HG03196 (cell line): ENCODE measurements around the gene TOMM34.

Experiments used
- ATAC-seq: cut with Tn5 transposase; IDR thresholded peaks from one replicate; pipeline ENCODE4 v1.9.1; 2021; ENCODE audit not compliant: unreplicated experiment

The TOMM34 gene

DNA sequence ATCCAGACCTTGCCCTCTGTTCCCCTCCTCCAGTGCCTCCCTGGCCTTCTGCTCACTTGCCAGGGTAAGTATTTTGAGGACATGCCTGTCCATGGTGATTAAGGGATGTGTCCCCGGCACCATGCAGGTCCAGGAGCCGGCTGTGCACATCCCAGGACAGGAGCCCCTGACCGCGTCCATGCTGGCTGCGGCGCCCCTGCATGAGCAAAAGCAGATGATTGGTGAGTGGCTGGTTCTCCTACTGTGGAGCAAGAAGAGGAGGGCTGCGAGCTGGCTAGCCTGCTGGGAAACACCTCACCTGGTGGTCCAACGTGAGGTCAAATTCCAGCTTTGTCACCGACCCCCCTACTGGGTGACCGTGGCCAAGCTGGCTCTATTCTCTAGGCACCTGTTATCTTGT lies 23.7 kb downstream of the TOMM34 start:
- no peak for ATAC-seq

DNA sequence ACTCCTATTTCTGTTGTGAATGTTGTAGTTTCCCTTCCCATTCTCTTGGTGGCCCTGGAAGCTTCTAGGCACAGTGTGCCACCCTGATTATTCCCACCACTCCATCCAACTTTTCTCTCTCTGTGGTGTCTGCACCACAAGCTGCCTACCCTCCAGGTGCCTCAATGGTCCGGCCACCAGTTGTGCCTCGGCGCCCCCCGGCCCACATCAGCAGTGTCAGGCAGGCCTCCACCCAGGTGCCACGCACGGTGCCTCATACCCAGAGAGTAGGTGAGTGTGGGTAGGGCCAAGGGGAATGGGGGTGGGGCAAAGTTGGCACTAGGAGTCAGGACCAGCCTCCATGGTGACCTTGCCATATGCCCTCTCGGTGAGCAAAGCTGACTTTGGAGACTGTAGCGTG lies 27.3 kb downstream of the TOMM34 start:
- ATAC-seq: no peak

DNA sequence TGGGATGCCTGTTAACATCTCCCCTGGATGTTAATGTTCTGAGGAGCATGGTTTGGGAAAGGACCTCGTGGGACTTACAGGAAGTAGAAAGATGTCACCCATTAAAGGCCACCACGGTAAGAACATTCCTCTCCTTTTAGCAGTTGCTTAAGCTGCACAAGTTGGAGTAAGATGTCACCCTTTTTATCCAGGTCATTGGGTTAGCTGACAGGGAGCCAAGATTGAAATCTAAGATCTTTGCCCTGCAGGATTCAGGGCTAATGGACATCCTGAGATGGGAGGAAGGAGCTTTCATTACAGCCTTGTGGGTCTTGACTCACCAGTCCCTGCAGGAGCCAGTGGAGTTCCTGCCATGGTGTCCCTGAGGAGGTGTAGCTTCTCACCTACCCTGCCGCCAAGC lies 28.3 kb downstream of the TOMM34 start:
- ATAC-seq: no peak

DNA sequence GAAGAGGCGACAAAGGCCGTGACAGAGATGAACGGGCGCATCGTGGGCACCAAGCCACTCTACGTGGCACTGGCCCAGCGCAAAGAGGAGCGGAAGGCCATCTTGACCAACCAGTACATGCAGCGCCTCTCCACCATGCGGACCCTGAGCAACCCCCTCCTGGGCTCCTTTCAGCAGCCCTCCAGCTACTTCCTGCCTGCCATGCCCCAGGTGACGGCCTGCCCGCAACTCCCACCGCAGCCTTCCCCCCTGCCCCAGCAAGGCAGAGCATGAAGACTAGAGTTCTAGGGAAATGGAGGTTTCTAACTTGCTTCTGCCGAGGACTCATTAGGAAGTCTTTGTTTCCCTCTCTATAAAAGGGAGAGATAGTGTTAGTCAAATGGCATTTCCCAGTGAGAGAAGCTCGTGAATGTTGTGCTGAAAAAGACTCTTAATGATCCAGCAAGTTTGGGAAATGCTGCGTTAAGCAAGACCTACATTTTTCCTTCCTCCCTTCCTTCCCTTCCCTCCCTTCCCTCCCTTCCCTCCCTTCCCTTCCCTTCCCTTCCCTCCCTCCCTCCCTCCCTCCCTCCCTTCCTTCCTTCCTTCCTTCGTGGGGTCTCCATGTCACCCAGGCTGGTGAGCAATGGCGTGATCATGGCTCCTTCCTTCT lies 29.6 kb downstream of the TOMM34 start:
- no peak for ATAC-seq

DNA sequence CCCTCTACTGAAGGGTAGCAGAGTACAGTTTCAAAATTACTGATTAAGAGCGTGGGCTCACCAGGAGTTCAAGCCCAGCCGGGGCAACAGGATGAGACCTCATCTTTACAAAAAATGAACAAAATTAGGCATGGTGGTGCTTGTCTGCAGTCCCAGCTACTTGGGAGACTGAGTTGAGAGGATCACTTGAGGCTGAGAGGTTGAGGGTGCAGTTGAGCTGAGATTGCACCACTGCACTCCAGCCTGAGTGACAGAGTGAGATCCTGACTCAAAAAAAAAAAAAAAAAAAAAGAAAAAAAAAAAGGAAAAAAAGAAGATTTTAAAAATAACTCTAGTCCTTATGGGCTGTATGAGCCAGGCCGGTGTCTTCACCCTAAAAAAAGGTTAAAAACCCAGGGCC lies 31.6 kb downstream of the TOMM34 start:
- no peak for ATAC-seq

DNA sequence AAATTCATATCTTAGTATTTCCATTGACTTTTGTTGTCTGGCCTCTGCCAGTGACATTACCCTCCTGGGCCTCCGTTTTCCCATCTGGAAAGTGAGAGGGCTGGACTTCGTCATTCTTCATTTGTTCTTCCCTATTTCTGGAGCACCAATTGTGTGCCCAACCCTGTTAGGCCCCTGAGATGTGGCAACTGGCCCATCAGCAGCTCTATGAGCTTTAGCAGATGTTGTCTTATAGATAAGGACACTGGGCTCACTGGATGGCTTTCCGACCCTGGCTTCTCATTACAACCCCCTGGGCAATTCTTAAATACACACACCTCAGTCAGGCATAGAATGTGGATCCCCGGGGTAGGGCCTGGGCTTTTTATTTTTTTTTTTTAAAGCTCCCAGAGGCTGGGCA lies 35.7 kb downstream of the TOMM34 start:
- no peak for ATAC-seq

DNA sequence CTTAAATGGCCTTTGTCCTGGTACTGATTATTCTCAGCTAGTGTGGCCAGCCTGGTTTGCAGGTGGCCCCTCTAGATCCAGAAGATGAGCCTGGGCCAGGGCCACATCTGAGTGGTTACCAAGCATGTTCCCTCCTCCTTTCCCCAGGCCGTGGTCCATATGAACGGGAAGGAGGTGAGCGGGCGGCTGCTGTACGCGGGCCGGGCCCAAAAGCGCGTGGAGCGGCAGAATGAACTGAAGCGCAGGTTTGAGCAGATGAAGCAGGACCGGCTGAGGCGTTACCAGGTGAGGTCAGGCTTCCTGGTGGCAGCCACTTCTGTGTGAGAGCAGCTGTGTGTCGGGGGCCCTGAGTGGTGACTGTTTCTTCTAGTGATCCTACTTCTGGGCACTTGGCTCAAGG lies 38.8 kb downstream of the TOMM34 start:
- no peak for ATAC-seq

DNA sequence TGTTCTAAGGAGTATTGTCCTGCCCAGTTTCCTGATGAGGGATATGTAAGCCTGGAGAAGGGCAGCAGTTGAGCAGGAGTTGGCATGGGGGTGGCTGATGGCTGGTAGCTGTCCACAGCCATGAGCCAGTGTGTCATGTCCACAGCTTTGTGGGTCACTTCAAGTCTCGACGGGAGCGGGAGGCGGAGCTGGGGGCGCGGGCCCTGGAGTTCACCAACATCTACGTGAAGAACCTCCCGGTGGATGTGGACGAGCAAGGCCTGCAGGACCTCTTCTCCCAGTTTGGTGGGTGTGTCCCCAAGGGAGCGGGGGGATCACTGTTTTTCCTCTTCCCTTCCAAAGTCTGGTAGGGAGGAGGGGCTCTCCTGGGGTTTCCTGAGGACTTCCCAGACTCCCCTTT lies 41.4 kb downstream of the TOMM34 start:
- ATAC-seq: no peak

DNA sequence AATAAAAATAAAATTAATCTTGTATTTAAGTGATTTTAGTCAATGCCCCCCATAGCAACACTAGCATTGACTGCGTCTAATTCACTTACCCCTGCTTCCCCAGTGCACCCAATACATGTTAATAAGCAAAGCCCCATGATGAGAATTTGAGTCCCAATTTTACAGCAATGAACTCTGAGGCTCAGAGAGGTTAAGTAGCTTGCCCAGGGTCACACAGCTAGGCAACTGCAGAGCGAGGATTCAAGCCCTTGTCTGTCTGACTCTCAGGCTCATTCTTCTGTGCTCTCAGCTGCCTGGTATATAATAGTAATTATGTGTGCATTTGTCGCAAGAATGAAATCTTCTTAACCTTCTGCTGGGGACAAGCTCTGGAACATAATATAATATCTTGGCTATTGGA lies 41.9 kb downstream of the TOMM34 start:
- no peak for ATAC-seq

DNA sequence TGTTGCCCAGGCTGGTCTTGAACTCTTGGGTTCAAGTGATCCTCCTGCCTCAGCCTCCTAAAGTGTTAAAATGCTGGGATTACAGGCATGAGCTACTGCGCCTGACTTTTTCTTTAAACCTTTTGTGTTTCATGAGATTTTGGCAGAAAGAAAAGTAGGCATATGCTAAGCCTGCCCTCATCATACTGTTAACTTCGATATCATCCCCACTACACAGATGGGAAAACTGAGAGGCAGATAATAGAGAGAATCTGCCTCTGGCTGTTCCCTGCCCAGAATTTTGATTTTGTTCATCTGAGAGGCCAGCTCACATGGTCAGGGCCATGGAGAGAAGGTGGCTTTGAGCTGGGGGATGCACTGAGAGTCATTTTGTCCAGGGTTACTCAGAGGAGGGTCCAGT lies 42.8 kb downstream of the TOMM34 start:
- no peak for ATAC-seq

DNA sequence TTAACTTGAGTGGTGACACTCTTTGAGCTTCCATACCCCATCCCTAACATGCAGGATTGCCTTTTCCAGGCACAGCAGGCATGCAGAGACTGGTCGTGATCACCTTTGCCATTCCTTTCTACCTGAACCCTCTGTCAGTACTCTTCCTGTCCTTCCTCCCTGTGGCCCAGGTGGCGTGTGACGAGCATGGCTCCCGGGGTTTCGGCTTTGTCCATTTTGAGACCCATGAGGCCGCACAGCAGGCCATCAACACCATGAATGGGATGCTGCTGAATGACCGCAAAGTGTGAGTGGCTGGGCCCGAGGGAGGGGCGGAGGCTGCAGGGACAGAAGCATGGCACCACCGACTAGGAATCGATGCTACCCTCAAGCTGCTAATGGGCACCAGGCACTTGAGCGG lies 43.6 kb downstream of the TOMM34 start:
- ATAC-seq: no peak

DNA sequence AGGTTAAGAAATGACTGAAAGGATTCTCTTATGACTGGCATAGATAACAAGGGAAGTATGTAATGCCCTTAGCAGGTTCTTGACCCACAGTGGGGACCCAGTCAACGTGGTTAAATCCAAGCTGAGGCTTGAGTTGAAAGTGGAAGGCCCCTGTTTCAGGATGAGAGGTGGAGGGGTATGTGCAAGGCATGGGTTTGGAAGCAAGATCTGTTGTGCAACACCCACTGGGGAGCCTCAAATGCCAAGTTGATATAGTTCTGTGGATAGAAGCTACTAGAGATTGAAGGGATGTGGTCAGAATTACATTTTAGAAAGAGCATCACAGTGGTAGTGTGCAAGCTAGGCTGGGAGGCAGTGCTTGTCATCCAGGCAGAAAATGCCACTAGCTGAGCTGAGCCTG lies 45.3 kb downstream of the TOMM34 start:
- ATAC-seq: no peak

DNA sequence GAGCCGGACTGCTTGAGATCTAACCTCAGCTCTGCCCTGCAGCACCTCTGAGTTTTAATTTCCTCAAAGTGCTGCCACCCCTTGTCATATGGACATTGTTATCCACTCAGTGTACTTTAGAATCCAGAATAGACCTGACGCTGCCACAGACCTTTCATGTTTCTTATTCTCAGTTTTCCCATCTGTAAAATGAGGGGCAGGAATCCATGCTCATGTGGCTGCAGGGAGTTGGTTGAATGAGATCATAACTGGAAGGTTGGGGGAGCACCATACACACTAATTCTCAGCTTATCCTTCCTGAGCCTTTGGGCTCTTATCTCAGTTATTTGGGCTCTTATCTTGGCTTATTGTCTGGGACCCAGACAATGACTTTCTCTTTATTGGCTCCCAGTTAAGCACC lies 48.0 kb downstream of the TOMM34 start:
- no peak for ATAC-seq

DNA sequence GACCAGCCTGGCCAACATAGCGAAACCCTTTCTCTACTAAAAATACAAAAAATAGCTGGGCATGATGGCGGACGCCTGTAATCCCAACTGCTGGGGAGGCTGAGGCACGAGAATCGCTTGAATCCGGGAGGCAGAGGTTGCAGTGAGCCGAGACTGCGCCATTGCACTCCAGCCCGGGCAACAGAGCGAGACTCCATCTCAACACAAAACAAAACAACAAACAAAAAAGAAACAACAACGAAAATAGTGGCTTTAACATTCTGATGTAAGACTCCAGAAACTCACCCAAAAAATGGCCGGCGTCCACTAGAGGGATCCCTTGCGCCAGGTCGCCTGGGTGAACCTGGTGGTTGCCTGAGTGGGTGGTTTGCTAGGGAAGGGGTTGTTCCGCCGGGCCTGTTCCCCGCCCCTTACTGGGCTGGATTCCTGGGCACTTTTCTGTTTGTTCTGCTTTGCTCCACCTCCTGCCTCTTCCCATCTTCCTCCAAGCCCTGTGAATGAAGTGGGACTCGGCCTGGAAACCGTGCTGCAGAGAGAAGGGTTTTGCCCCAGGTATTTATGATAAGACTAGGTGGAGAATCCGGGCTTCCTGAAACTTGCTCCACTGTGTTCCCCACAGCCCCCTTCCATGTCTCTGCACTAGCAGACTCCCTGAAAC lies 48.8 kb downstream of the TOMM34 start:
- ATAC-seq: no peak

DNA sequence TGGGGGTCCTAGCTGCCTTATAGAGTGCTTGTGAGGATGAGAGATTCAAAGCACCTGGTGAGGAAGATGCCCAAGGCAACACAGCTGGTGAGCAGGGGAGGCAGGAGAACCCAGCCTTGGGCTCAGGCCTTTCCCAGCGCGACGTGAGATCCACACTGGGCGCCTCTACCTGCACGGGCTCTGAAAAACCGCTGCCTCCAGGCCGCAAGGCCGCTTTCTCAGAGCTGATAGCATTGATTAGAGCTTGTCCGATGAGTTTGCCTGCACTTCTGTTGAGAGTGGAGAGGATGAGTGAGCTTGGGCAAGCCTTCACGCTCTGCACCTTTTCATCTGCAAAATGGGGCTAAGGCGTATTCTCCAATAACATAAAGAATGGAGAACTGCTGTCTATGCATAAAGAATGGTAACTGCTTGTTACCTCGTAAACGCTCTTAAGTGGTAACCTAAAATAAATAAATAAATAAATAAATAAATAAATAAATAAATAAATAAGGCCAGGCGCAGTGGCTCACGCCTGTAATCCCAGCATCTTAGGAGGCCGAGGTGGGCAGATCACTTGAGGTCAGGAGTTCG lies 49.4 kb downstream of the TOMM34 start:
- no peak for ATAC-seq

DNA sequence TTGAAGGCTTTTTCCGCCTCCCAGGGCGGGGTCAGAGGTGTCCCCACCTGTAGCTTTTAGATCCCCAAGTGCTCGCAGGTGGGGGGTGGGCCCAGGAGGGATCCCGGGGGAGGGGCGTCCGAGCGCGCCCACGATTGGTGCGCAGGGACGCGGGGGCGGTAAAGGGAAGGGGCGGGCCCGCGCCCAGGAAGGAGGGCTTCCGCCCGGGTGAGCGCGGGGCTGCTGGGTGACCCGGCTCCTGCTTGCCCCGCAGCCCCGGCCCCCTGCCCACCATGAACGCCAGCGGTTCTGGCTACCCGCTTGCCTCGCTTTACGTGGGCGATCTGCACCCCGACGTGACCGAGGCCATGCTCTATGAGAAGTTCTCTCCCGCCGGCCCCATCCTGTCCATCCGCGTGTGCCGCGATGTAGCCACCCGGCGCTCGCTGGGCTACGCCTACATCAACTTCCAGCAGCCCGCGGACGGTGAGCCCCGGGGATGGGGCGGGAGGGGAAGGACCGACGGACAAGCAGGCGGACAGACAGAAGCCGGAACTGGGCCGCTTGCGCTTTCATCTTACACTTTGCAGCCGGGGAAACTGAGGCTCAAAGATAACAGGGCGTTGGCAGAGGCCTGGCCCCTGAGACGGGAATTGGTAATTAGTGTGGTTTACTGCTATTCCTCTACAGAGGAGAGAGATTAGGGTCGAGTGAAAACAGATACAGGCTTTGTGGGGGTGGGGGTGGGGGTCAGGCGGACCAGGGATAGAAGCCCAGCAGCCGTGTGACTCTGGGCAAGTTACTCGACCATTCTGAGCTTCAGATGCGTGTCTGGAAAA lies 50.1 kb downstream of the TOMM34 start, which contains the start of gene PABPC1L:
PABPC1L (plus strand) TSS at position 189 of the 818 bp plus-strand sequence; CDS start at position 273, 84 bp downstream.
- ATAC-seq: peak; percentile 63

DNA sequence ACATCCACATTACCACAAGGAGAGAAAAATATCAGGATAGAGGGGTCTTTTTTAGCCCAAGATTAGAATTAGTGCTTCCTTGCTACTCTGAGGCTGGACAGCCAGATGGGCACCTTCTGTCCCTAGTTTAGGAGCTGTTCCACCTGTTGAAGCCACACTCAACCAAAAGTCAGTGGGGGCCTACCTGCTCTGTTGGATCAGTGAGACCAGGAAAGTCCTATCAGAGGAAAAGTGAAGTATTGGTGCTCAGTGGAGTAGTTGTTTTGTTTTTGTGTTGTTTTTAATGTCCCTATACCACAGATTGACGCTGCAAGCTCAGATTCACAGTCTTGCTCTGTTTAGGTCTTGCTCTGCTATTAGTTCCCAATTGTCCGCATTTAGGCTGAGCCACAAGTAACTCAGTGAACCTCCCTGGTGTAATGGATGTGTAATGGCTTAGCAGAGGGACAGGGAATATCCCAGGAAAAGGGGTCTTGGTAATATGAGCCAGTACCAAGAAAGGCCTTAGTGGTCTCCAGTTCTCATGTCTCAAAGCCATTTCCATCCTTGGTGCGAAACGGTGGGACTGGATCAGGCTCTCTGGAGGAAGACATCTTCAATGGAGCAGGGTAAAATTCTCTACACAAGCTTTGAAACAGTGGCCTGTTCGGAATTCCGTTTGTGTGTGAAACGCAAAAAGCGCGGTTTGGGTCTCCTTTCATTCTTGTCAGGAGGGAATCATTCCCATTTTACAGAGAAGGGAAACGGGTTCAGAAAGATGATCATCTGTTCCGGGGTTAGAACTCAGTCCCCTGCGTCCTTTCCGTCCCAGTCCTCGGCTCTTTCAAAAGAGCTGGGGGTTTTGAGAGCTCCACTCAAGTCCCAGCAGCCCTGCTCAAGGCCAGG lies 51.0 kb downstream of the TOMM34 start:
- ATAC-seq: no peak

DNA sequence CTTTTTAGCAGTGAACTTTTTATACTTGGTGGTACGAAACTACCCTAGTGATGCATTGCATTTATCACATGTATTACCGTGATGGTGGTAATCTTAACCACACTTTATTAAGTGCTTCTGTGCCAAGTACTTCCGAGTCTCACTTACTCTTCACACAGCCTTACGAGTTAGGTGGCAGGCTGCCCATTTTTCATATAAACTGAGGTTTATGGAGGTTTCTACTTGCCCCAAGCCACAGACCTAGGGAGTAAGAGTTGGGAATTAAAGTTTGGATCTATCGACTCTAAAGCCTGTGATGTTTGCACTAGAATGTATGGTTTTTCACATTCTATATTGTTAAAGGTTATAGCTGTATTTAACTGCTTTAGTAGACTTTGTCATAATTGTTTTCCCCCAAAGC lies 55.8 kb downstream of the TOMM34 start:
- ATAC-seq: no peak

DNA sequence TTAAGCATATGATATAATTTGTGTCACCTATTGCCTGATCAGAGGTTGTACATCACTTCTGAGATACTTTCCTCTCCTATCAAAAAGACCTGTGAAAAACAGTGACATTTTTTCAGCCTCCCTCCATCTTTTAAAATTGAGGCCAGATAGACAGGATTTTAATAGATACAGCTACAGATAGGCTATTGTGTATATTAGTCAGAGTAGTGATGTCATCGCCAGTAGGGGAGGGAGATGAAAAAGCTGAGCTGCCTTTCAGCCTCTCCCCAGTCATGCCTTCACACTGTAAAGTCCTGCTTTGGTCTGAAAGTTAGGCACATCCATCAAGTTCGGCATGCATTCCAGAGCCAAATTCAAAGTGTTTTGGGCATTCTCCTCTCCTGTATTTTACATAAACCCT lies 58.2 kb downstream of the TOMM34 start:
- ATAC-seq: no peak

DNA sequence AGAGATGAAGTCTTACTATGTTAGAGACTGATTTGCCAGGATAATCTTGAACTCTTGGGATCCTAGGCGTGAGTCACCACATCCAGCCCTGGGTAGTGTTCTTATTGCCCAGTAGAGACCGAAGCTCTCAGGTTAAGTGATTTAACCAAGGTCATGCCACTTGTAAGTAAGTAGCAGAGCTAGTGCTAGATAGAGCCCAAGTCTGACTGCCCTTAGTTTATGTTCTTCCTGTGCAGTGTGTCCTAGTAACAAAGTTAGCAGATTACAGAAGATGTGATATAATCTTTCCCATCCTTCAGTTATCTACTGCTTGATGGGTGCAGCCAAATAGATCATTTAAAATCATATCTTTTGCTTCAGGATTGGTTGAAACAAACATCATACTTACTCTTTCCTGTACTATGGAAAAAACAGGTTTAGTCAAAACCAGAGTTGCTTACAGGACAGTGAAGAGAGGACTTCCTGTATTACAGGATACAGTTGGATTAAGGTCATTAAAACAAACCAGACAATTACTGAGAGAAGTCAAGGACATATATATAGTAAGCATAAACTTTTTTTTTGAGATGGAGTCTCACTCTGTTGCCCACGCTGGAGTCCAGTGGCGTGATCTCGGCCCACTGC lies 59.9 kb downstream of the TOMM34 start:
- ATAC-seq: no peak
